ENCODE measurements around the gene H3-3A. TPM values are rescaled to one million over a fixed set of nuclear protein-coding genes. Genes with fewer than 3 reads are reported as not detected.

Gene H3-3A
- total RNA-seq, 1 experiment from 2014 or later, result 1,129 TPM

GRCh38 chr1:226066415-226067078 lies 4.0 kb downstream of the H3-3A start:
- Histone ChIP-seq H2BK12ac (ENCODE audit: insufficient read length, low read depth, low read length) (no peak overlapping the region), H4K8ac (replicated peaks; ENCODE audit: insufficient read length, low read depth, low read length) (no peak overlapping the region), H4K91ac (ENCODE audit: insufficient read length, low read depth, low read length) (no peak overlapping the region), H3K23me2 (ENCODE audit: insufficient read length, low read depth, low read length, poor library complexity, severe bottlenecking) (peaks cover 7% of the 10 kb centered on the region), H2AFZ (ENCODE audit: low read length) (no peak overlapping the region), H3K27ac (ENCODE audit: insufficient read length, low read depth, low read length) (no peak overlapping the region), H3K79me2 (ENCODE audit: insufficient read depth, low read length) (peaks cover 45% of the 10 kb centered on the region), H3K27me3 (ENCODE audit: insufficient read depth, low read length) (no peaks in the 10 kb centered on the region), H3K23ac (ENCODE audit: insufficient read length, low read depth, low read length) (no peak overlapping the region), H3K4ac (ENCODE audit: low read depth, low read length) (no peak overlapping the region), H2BK5ac (ENCODE audit: insufficient read length, low read length) (no peak overlapping the region), H3K9me3 (ENCODE audit: control insufficient read depth, low read depth, low read length) (no peaks in the 10 kb centered on the region), H3K18ac (ENCODE audit: insufficient read length, low read depth, low read length) (no peak overlapping the region), H3K4me1 (ENCODE audit: insufficient read depth, low read length) (no peaks in the 10 kb centered on the region), H3K9ac (ENCODE audit: extremely low read depth, insufficient read length, low read length) (peak overlapping the region; percentile 47), H2AK5ac (ENCODE audit: insufficient read length, low read length) (no peak overlapping the region), H3T11ph (ENCODE audit: low read length) (no peak overlapping the region), H3K79me1 (ENCODE audit: insufficient read depth, low read depth, low read length, poor library complexity, severe bottlenecking) (peaks cover 2% of the 10 kb centered on the region), H3K56ac (ENCODE audit: insufficient read length, low read depth, low read length) (no peak overlapping the region), H2BK15ac (ENCODE audit: low read depth, low read length) (no peak overlapping the region), H2BK20ac (ENCODE audit: low read depth, low read length, poor library complexity, severe bottlenecking) (no peak overlapping the region), H2BK120ac (ENCODE audit: low read depth, low read length, poor library complexity, severe bottlenecking) (no peak overlapping the region), H3K4me2 (ENCODE audit: insufficient read depth, insufficient read length, low read length) (peak overlapping the region; percentile 31), H3K14ac (ENCODE audit: insufficient read depth, low read length) (no peak overlapping the region), H4K5ac (ENCODE audit: insufficient read length, low read depth, low read length) (no peak overlapping the region), H4K20me1 (ENCODE audit: control insufficient read depth, insufficient read depth, insufficient read length) (no peaks in the 10 kb centered on the region)
- WGBS (ENCODE audit: extremely low coverage, insufficient read length, low lambda C conversion rate), result no CpG with 5 or more reads among the region's 4 CpGs
- H3K27ac Mint-ChIP-seq, result peak overlapping the region in 1 of 3 experiments; percentile 89; a peak in 3 of 7 replicates
- no peaks in the 10 kb centered on the region; the same call in none of the 2 replicates for H3K27me3 Mint-ChIP-seq (ENCODE audit: low read depth)
- H3K4me3 Mint-ChIP-seq, result peak overlapping the region; percentile 88 to 100; a peak in 4 of 5 replicates
- H3K9me3 Mint-ChIP-seq, result peaks cover 0 to 7% of the 10 kb centered on the region in 2 experiments; a peak in 2 of 5 replicates
- TF ChIP-seq CTCF (conservative IDR thresholded peaks at IDR 0.05), result no peak
- DNase-seq, result no peak
- peaks cover 25 to 41% of the 10 kb centered on the region in 2 experiments for H3K4me1 Mint-ChIP-seq
- peaks cover 57 to 78% (median 76%) of the 10 kb centered on the region in 3 experiments for H3K36me3 Mint-ChIP-seq (ENCODE audit: insufficient read depth in 1 of 3, low read depth in 3 of 3)
